WERI-Rb-1 (cell line): ENCODE measurements around the gene RASGEF1B.
A peak's percentile ranks its signal among the peaks of the same experiment; 100 is the strongest.

Experiments used
- DNase-seq: peaks from one replicate; pipeline ENCODE4 v3.0.0-alpha.2; 2020
- H3K27ac ChIP-seq: fragments of 250-450 bp; sonication (Bioruptor Pico); 2 replicates; pipeline ENCODE4 v1.5.1; 2020; ENCODE audit warnings: mild to moderate bottlenecking, moderate library complexity
- H3K27me3 ChIP-seq: fragments of 250-450 bp; sonication (Bioruptor Pico); 2 replicates; pipeline ENCODE4 v1.5.1; 2021; ENCODE audit warnings: mild to moderate bottlenecking, low read depth, moderate library complexity; ENCODE audit not compliant: insufficient read depth, severe bottlenecking
- H3K36me3 ChIP-seq: fragments of 250-450 bp; sonication (Bioruptor Pico); 2 replicates; pipeline ENCODE4 v1.5.1; 2020; ENCODE audit warnings: mild to moderate bottlenecking, moderate library complexity
- H3K4me3 ChIP-seq: 2 replicates; pipeline ENCODE4 v1.5.1; 2011; ENCODE audit warnings: low read depth, mild to moderate bottlenecking, control low read depth, low read length
- H3K9me3 ChIP-seq: fragments of 250-450 bp; sonication (Bioruptor Pico); 2 replicates; pipeline ENCODE4 v1.5.1; 2021; ENCODE audit warnings: mild to moderate bottlenecking, moderate library complexity; ENCODE audit not compliant: severe bottlenecking
- CTCF ChIP-seq: IDR thresholded peaks from 2 replicates; pipeline ENCODE4 v1.5.1; 2011; ENCODE audit warnings: low read depth, mild to moderate bottlenecking, control low read depth, inconsistent platforms, low read length

The RASGEF1B gene

GRCh38 chr4:81467672-81467964 is 4.1 kb downstream of the RASGEF1B start:
- Histone ChIP-seq H3K27ac (peak overlapping the region; percentile 97), H3K4me3 (peak overlapping the region; percentile 87), H3K9me3 (no peaks in the 10 kb centered on the region), H3K27me3 (no peaks in the 10 kb centered on the region), H3K36me3 (peaks cover 65% of the 10 kb centered on the region)
- no peak for DNase-seq
- TF ChIP-seq CTCF: no peak

GRCh38 chr4:81466841-81467671 is 4.7 kb downstream of the RASGEF1B start:
- Histone ChIP-seq H3K9me3 (no peaks in the 10 kb centered on the region), H3K27ac (peak overlapping the region; percentile 97), H3K27me3 (no peaks in the 10 kb centered on the region), H3K4me3 (peak overlapping the region; percentile 87), H3K36me3 (peaks cover 67% of the 10 kb centered on the region)
- DNase-seq: peak; percentile 69
- peak; percentile 58 for TF ChIP-seq CTCF

GRCh38 chr4:81465406-81466340 is 6.0 kb downstream of the RASGEF1B start:
- Histone ChIP-seq H3K9me3 (no peaks in the 10 kb centered on the region), H3K27ac (peak overlapping the region; percentile 47), H3K36me3 (peaks cover 63% of the 10 kb centered on the region), H3K27me3 (no peaks in the 10 kb centered on the region), H3K4me3 (no peak overlapping the region)
- DNase-seq: peak; percentile 18
- no peak for TF ChIP-seq CTCF

GRCh38 chr4:81460834-81461233 is 10.9 kb downstream of the RASGEF1B start:
- no peak for DNase-seq
- peaks cover 74% of the 10 kb centered on the region for H3K36me3 ChIP-seq
- no peak overlapping the region for H3K27ac ChIP-seq
- H3K4me3 ChIP-seq: no peak overlapping the region
- H3K27me3 ChIP-seq: no peaks in the 10 kb centered on the region
- TF ChIP-seq CTCF: no peak
- H3K9me3 ChIP-seq: no peaks in the 10 kb centered on the region

GRCh38 chr4:81460191-81460701 is 11.5 kb downstream of the RASGEF1B start:
- no peak for TF ChIP-seq CTCF

More at GRCh38 chr4:81460191-81460701, 11.5 kb downstream of the RASGEF1B start:
- Histone ChIP-seq H3K27me3 (no peaks in the 10 kb centered on the region), H3K4me3 (no peak overlapping the region), H3K36me3 (peaks cover 74% of the 10 kb centered on the region), H3K9me3 (no peaks in the 10 kb centered on the region), H3K27ac (no peak overlapping the region)
- no peak for DNase-seq
